Liver (tissue), 3 donors: ENCODE measurements around the gene UBL4A.

Source experiments
- EGR1 ChIP-seq, 2 donors: IDR thresholded peaks; 2 replicates each; pipeline ENCODE4 v1.6.1; 2016 to 2018; ENCODE audit warnings: antibody characterized with exemption in 2 of 2, low read depth in 2 of 2
- FOXA1 ChIP-seq: IDR thresholded peaks from 2 replicates; pipeline ENCODE4 v1.6.1; 2016; ENCODE audit warnings: antibody characterized with exemption
- TAF1 ChIP-seq: conservative IDR thresholded peaks from 2 replicates; pipeline ENCODE4 v1.6.1; 2016; ENCODE audit warnings: antibody characterized with exemption, mild to moderate bottlenecking
- TF ChIP-seq, protein P1 (sequence below): fragments of 150-350 bp; IDR thresholded peaks from 2 replicates; pipeline ENCODE4 v1.5.1; 2017; ENCODE audit warnings: improper control_type of control experiment, low read depth, low read length; ENCODE audit not compliant: missing input control
- TF ChIP-seq, protein P2 (sequence below): IDR thresholded peaks from 2 replicates; pipeline ENCODE4 v1.6.1; 2016; ENCODE audit warnings: antibody characterized with exemption
- donor health status: healthy.
- donor health status: healthy.

DNA sequence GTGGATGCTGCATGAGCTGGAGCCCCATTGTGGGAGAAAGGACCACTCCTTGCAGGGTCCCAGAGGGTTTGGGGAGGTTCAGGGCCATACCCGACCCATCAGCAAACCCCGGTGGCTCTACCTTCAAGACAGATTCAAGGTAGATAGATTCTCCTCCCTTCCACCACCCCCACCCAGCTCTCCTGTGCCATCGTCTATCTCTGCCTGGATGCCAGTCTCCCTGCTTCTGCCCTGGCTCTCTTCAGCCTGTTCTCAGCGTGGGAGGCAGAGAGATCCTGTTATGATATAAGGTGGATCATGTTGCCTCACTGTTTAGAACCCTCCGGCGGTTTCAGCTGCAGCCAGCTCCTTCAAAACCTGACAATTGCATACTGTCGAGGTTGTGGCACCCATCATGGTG is 12.7 kb downstream of the UBL4A start:
- TF ChIP-seq TAF1 (no peak), FOXA1 (no peak), EGR1 (IDR thresholded peaks at IDR 0.05; ENCODE audit: low read depth in 2 of 2) (no peak)
- TF ChIP-seq, protein P1, sequence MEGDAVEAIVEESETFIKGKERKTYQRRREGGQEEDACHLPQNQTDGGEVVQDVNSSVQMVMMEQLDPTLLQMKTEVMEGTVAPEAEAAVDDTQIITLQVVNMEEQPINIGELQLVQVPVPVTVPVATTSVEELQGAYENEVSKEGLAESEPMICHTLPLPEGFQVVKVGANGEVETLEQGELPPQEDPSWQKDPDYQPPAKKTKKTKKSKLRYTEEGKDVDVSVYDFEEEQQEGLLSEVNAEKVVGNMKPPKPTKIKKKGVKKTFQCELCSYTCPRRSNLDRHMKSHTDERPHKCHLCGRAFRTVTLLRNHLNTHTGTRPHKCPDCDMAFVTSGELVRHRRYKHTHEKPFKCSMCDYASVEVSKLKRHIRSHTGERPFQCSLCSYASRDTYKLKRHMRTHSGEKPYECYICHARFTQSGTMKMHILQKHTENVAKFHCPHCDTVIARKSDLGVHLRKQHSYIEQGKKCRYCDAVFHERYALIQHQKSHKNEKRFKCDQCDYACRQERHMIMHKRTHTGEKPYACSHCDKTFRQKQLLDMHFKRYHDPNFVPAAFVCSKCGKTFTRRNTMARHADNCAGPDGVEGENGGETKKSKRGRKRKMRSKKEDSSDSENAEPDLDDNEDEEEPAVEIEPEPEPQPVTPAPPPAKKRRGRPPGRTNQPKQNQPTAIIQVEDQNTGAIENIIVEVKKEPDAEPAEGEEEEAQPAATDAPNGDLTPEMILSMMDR, result no peak
- TF ChIP-seq, protein P2, sequence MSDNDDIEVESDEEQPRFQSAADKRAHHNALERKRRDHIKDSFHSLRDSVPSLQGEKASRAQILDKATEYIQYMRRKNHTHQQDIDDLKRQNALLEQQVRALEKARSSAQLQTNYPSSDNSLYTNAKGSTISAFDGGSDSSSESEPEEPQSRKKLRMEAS, result no peak
